ENCODE data around the gene MBP. TPM values are rescaled to one million over a fixed set of nuclear protein-coding genes. Genes with fewer than 3 reads are reported as not detected.

MBP gene
- total RNA-seq, 1 experiment from 2014 or later = 88.8 TPM

- Histone ChIP-seq H3K27me3 (ENCODE audit: control insufficient read depth, insufficient read depth, low read length) (no peaks in the 10 kb centered on the region), H3K4me1 (ENCODE audit: control insufficient read depth, insufficient read depth, low read length) (no peaks in the 10 kb centered on the region), H3K27ac (ENCODE audit: low read length) (no peak overlapping the region), H3K4me3 (ENCODE audit: low read depth in 2 of 2, low read length in 2 of 2) (no peak overlapping the region), H3K36me3 (ENCODE audit: control insufficient read depth, insufficient read depth, low read length) (no peaks in the 10 kb centered on the region), H3K9me3 (ENCODE audit: control insufficient read depth, insufficient read depth, low read depth, low read length) (no peaks in the 10 kb centered on the region)
- ChIA-PET POLR2A (no interaction called here), CTCF (interaction anchor here (0.9 kb wide), 1 partner anchor 29 kb away, joined by 3 read pairs; no protein-coding TSS in a partner anchor)
- ATAC-seq = no peak
- intact Hi-C loops (cut with micrococcal nuclease; ENCODE audit: unreplicated experiment) (no loop called here), in situ Hi-C loops (cut with HindIII; ENCODE audit: low pct_unique_long_range_greater_than_20kb, low sequenced_read_pairs) (no loop called here)
- TF ChIP-seq TCF7L2 (IDR thresholded peaks at IDR 0.05; ENCODE audit: low read depth, low read length) (no peak), REST (IDR thresholded peaks at IDR 0.05; ENCODE audit: insufficient read depth in 1 of 2, low read depth in 2 of 2, low read length in 1 of 2) (no peak), CTCF (IDR thresholded peaks at IDR 0.05) (no peak), SIN3A (IDR thresholded peaks at IDR 0.05; ENCODE audit: borderline replicate concordance, insufficient read depth, low read depth, low read length) (no peak), POLR2AphosphoS5 (IDR thresholded peaks at IDR 0.05; ENCODE audit: low read depth, low read length) (no peak)
- no peak for DNase-seq (ENCODE audit: low read depth, low spot score)
- BruUV-seq (replicated peaks) = no TSS peak
Observed at GRCh38 chr18:76953156-76953555, 179.4 kb downstream of the MBP start.

GRCh38 chr18:76952747-76953146, 179.8 kb downstream of the MBP start:
- Histone ChIP-seq H3K9me3 (ENCODE audit: control insufficient read depth, insufficient read depth, low read depth, low read length) (no peaks in the 10 kb centered on the region), H3K27ac (ENCODE audit: low read length) (no peak overlapping the region), H3K4me3 (ENCODE audit: low read depth in 2 of 2, low read length in 2 of 2) (no peak overlapping the region), H3K4me1 (ENCODE audit: control insufficient read depth, insufficient read depth, low read length) (no peaks in the 10 kb centered on the region), H3K27me3 (ENCODE audit: control insufficient read depth, insufficient read depth, low read length) (no peaks in the 10 kb centered on the region), H3K36me3 (ENCODE audit: control insufficient read depth, insufficient read depth, low read length) (no peaks in the 10 kb centered on the region)
- TF ChIP-seq REST (IDR thresholded peaks at IDR 0.05; ENCODE audit: insufficient read depth in 1 of 2, low read depth in 2 of 2, low read length in 1 of 2) (no peak), SIN3A (IDR thresholded peaks at IDR 0.05; ENCODE audit: borderline replicate concordance, insufficient read depth, low read depth, low read length) (no peak), POLR2AphosphoS5 (IDR thresholded peaks at IDR 0.05; ENCODE audit: low read depth, low read length) (no peak), CTCF (IDR thresholded peaks at IDR 0.05) (no peak), TCF7L2 (IDR thresholded peaks at IDR 0.05; ENCODE audit: low read depth, low read length) (no peak)
- in situ Hi-C loops (cut with HindIII; ENCODE audit: low pct_unique_long_range_greater_than_20kb, low sequenced_read_pairs) = no loop called here
- DNase-seq (ENCODE audit: low read depth, low spot score) (no peak), ATAC-seq (no peak)
- ChIA-PET POLR2A (no interaction called here), CTCF (interaction anchor here (0.9 kb wide), 1 partner anchor 29 kb away, joined by 3 read pairs; no protein-coding TSS in a partner anchor)
- BruUV-seq (replicated peaks) = no TSS peak
- intact Hi-C loops (cut with micrococcal nuclease; ENCODE audit: unreplicated experiment) = no loop called here
